ENCODE results near the gene TUT1. TPM values are rescaled to one million over a fixed set of nuclear protein-coding genes. Genes with fewer than 3 reads are reported as not detected.
A peak's percentile ranks its signal among the peaks of the same experiment; 100 is the strongest.

TUT1 gene
- total and polyA plus RNA-seq, 4 donors, result 5.6 to 15.8 (median 13.7) TPM

DNA sequence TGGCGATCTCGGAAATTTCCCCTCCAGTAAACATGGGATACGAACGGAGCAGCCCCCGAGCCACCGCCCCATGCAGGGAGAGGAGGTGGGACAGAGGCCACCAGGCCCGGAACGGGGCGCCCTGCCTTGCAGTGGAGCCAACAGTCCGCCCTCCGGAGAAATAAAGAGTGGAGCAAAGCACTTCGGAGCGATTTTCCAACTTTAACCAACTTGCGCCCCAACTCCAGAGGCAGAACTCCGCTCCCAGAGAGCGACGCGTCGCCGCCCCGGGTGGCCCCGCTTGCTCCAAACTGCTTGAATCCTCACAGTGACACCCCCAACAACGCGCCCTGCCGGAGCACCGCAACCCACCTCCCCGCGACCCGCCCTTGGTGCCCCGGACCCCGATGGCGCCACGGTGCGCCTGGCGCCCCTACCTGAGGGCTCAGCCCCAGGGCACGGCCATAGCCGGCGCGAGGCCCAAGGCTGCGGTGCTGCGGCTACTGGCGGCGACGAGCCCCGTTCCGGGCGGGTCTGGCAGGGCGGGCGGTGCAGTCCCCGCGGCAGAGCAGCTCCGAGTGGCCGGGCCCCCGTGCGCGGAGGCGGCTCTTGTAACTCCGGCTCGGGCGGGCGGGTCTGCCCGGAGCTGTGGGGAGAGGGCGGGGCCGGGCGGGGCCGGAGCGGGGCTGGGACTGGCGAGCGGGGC is 44.9 kb downstream of the TUT1 start, which contains the start of gene AHNAK:
Gene AHNAK (minus strand): TSS at position 563 of the 685 bp plus-strand sequence. CDS start 10,708 bp downstream, outside the sequence.
- under 1% methylated on average over 69 of the region's 69 CpGs for WGBS

More for the DNA sequence above, 44.9 kb downstream of the TUT1 start, which contains the start of gene AHNAK:
- Histone ChIP-seq H3K4me1 (ENCODE audit: control insufficient read depth in 4 of 4, insufficient read depth in 4 of 4, low read length in 3 of 4) (peaks cover 15 to 74% (median 62%) of the 10 kb centered on the region in 4 donors), H3K27me3 (ENCODE audit: control insufficient read depth in 4 of 4, insufficient read depth in 4 of 4, low read length in 3 of 4) (no peaks in the 10 kb centered on the region), H3K36me3 (ENCODE audit: control insufficient read depth in 4 of 4, insufficient read depth in 3 of 4, low read depth in 1 of 4, low read length in 3 of 4) (no peaks in the 10 kb centered on the region), H3K9ac (ENCODE audit: low read depth in 1 of 2, low read length in 2 of 2) (peak within 1 kb of the TSS; percentile 60 to 89), H3K9me3 (ENCODE audit: control insufficient read depth in 4 of 4, low read length in 3 of 4) (no peaks in the 10 kb centered on the region), H3K27ac (ENCODE audit: low read depth in 1 of 2, low read length in 2 of 2) (peak within 1 kb of the TSS; percentile 72 to 94), H3K4me3 (ENCODE audit: low read depth in 1 of 3, low read length in 3 of 3) (peak within 1 kb of the TSS; percentile 68 to 91 (median 79))
- TF ChIP-seq RAD21 (IDR thresholded peaks at IDR 0.05) (no peak), SP1 (IDR thresholded peaks at IDR 0.05) (no peak), REST (IDR thresholded peaks at IDR 0.05) (no peak), YY1 (IDR thresholded peaks at IDR 0.05) (no peak), JUND (IDR thresholded peaks at IDR 0.05) (no peak), EGR1 (IDR thresholded peaks at IDR 0.05; ENCODE audit: low read depth in 2 of 2) (no peak), NR2F2 (IDR thresholded peaks at IDR 0.05) (no peak), GABPA (IDR thresholded peaks at IDR 0.05 in 1 of 2, conservative IDR thresholded peaks at IDR 0.05 in 1 of 2) (no peak), HNF4A (conservative IDR thresholded peaks at IDR 0.05) (no peak), HNF4G (IDR thresholded peaks at IDR 0.05) (no peak), FOXA2 (IDR thresholded peaks at IDR 0.05) (no peak), FOXA1 (IDR thresholded peaks at IDR 0.05) (no peak), TAF1 (conservative IDR thresholded peaks at IDR 0.05) (no peak), RXRA (IDR thresholded peaks at IDR 0.05) (no peak)
- TF ChIP-seq, protein P1, sequence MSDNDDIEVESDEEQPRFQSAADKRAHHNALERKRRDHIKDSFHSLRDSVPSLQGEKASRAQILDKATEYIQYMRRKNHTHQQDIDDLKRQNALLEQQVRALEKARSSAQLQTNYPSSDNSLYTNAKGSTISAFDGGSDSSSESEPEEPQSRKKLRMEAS (IDR thresholded peaks at IDR 0.05), result no peak
- TF ChIP-seq, protein P2, sequence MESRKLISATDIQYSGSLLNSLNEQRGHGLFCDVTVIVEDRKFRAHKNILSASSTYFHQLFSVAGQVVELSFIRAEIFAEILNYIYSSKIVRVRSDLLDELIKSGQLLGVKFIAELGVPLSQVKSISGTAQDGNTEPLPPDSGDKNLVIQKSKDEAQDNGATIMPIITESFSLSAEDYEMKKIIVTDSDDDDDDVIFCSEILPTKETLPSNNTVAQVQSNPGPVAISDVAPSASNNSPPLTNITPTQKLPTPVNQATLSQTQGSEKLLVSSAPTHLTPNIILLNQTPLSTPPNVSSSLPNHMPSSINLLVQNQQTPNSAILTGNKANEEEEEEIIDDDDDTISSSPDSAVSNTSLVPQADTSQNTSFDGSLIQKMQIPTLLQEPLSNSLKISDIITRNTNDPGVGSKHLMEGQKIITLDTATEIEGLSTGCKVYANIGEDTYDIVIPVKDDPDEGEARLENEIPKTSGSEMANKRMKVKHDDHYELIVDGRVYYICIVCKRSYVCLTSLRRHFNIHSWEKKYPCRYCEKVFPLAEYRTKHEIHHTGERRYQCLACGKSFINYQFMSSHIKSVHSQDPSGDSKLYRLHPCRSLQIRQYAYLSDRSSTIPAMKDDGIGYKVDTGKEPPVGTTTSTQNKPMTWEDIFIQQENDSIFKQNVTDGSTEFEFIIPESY (IDR thresholded peaks at IDR 0.05), result no peak
- TF ChIP-seq, protein P3, sequence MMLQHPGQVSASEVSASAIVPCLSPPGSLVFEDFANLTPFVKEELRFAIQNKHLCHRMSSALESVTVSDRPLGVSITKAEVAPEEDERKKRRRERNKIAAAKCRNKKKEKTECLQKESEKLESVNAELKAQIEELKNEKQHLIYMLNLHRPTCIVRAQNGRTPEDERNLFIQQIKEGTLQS (IDR thresholded peaks at IDR 0.05), result no peak
- TF ChIP-seq, protein P4, sequence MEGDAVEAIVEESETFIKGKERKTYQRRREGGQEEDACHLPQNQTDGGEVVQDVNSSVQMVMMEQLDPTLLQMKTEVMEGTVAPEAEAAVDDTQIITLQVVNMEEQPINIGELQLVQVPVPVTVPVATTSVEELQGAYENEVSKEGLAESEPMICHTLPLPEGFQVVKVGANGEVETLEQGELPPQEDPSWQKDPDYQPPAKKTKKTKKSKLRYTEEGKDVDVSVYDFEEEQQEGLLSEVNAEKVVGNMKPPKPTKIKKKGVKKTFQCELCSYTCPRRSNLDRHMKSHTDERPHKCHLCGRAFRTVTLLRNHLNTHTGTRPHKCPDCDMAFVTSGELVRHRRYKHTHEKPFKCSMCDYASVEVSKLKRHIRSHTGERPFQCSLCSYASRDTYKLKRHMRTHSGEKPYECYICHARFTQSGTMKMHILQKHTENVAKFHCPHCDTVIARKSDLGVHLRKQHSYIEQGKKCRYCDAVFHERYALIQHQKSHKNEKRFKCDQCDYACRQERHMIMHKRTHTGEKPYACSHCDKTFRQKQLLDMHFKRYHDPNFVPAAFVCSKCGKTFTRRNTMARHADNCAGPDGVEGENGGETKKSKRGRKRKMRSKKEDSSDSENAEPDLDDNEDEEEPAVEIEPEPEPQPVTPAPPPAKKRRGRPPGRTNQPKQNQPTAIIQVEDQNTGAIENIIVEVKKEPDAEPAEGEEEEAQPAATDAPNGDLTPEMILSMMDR (IDR thresholded peaks at IDR 0.05; ENCODE audit: low read depth, low read length, missing input control), result no peak
- DNase-seq (ENCODE audit: low spot score), result peak; percentile 76

All from liver (tissue), 9 donors.